ENCODE data around the gene C19orf44. TPM values are rescaled to one million over a fixed set of nuclear protein-coding genes. Genes with fewer than 3 reads are reported as not detected.

Gene C19orf44
- total RNA-seq, 1 donor from 2014 or later: 6.6 TPM

DNA sequence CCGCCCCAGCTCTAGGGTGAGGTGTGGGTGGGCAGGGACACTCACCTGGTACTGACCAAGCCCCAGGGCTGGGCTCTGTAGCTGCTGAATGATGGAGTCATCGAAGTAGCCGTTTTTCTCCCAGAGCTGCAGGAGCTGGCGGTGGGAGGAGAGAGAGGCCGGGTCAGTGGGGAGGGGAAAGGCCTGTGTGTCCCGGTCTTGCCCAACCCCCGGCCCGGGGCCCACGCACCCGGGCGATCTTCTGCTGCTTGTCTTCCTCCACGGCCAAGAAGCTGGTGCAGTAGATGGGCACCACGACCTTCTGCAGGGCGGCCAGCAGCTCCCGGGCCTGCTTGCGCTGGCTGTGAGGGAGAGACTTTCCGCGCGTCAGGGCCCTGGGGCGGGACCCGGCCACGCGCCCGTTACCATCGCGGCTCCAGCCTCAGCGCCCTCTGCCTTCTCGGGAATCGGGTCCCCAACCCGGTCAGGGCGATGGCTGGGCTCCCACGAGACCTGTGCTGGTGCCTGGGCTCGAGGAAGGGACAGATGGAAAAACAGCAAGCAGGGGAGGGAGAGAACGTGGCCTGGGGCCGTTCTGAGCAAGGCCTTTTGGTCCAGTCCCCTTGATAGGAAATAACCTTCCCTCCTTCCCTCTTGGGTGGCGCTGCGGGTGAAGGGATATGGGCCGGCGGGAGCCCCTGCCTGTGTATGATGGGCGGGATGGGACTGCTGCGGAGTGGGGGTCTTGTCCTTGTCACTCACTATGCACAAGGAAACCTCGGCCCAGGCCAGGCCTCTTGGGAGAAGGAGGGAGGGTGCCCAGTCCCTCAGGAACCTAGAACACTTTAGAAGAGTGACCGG is 34.6 kb downstream of the C19orf44 start:
- Histone ChIP-seq H3K27ac (no peak overlapping the region), H3K4me1 (no peaks in the 10 kb centered on the region), H3K27me3 (ENCODE audit: low read depth) (no peaks in the 10 kb centered on the region), H3K4me3 (no peak overlapping the region), H3K36me3 (peaks cover 100% of the 10 kb centered on the region), H3K9me3 (no peaks in the 10 kb centered on the region)
- ATAC-seq: no peak
- no peak for DNase-seq
- no peak for TF ChIP-seq CTCF (IDR thresholded peaks at IDR 0.05)
- intact Hi-C loops (cut with DNase I): no loop called here

GRCh38 chr19:16531380-16531669 is 35.1 kb downstream of the C19orf44 start:
- no peak for TF ChIP-seq CTCF (IDR thresholded peaks at IDR 0.05)
- peak in 1 of 2 donors; percentile 8 for ATAC-seq
- Histone ChIP-seq H3K36me3 (peaks cover 100% of the 10 kb centered on the region), H3K27ac (no peak overlapping the region), H3K4me3 (no peak overlapping the region), H3K4me1 (no peaks in the 10 kb centered on the region), H3K27me3 (ENCODE audit: low read depth) (no peaks in the 10 kb centered on the region), H3K9me3 (no peaks in the 10 kb centered on the region)
- no peak for DNase-seq
- intact Hi-C loops (cut with DNase I): no loop called here

- no peak for TF ChIP-seq CTCF (IDR thresholded peaks at IDR 0.05)
- DNase-seq (no peak), ATAC-seq (no peak)
- intact Hi-C loops (cut with DNase I): no loop called here
- H3K27me3 ChIP-seq (ENCODE audit: low read depth): no peaks in the 10 kb centered on the region
- peaks cover 99% of the 10 kb centered on the region for H3K36me3 ChIP-seq
- no peak overlapping the region for H3K27ac ChIP-seq
- no peaks in the 10 kb centered on the region for H3K9me3 ChIP-seq
- H3K4me3 ChIP-seq: no peak overlapping the region
- H3K4me1 ChIP-seq: no peaks in the 10 kb centered on the region
These were observed 36.4 kb downstream of the C19orf44 start for GRCh38 chr19:16532440-16533234.

DNA sequence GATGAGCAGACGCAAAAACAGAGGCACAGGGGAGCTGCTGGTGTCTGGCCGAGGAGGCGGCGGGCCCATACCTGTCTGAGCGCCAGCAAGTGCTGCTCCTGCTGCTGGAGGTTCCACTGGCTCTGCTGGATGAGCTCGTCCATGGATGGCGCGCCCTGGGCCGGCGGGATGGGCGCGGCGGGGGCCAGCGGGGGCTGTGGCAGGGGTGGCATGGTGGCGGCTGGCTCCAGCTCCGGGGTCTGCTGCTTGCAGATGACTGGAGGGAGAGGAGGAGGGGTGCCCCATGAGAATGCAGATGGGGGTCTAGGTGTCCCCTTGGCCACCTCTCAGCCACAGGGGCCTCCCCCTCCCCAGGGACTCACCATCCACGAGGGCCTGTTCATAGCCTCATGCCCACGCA is 39.2 kb downstream of the C19orf44 start:
- intact Hi-C loops (cut with DNase I): no loop called here
- peaks cover 92% of the 10 kb centered on the region for H3K36me3 ChIP-seq
- H3K4me3 ChIP-seq: no peak overlapping the region
- no peak for ATAC-seq
- TF ChIP-seq CTCF (IDR thresholded peaks at IDR 0.05): no peak
- no peaks in the 10 kb centered on the region for H3K9me3 ChIP-seq
- H3K27me3 ChIP-seq (ENCODE audit: low read depth): no peaks in the 10 kb centered on the region
- DNase-seq: no peak
- H3K4me1 ChIP-seq: peaks cover 11% of the 10 kb centered on the region
- no peak overlapping the region for H3K27ac ChIP-seq

- intact Hi-C loops (cut with DNase I): no loop called here
- no peak for TF ChIP-seq CTCF (IDR thresholded peaks at IDR 0.05)
- peaks cover 87% of the 10 kb centered on the region for H3K36me3 ChIP-seq
These were observed 39.9 kb downstream of the C19orf44 start for GRCh38 chr19:16536130-16536529.

More at GRCh38 chr19:16536130-16536529, 39.9 kb downstream of the C19orf44 start:
- H3K4me3 ChIP-seq: no peak overlapping the region
- no peaks in the 10 kb centered on the region for H3K9me3 ChIP-seq
- peaks cover 19% of the 10 kb centered on the region for H3K4me1 ChIP-seq
- ATAC-seq (no peak), DNase-seq (no peak)
- H3K27me3 ChIP-seq (ENCODE audit: low read depth): no peaks in the 10 kb centered on the region
- no peak overlapping the region for H3K27ac ChIP-seq

Data from lower lobe of right lung (tissue), 2 donors.